ENCODE measurements around the gene ARHGAP6. TPM values are rescaled to one million over a fixed set of nuclear protein-coding genes. Genes with fewer than 3 reads are reported as not detected.

Gene ARHGAP6
- total RNA-seq, 1 experiment from 2014 or later, result 0.07 TPM

DNA sequence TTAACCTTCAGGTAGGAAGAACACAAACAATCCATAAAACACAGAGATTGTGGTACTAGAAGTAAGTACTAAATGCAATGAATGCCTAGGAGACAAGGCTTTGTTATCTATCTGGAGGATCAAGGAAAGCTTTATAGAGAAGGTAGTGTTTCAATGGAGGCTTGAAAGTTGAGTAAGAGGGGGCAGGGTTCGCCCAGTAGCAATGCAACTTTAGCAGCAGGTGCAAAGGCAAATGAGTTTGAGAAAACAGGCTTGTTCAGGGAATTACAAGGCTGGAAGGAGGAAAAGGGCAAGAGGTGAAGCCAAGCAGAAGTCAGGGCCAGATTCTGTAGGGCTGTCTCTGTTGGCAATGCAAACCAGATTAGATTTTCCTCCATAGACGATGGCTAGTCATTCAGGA, 408.0 kb downstream of the ARHGAP6 start:
- TF ChIP-seq, protein P1, sequence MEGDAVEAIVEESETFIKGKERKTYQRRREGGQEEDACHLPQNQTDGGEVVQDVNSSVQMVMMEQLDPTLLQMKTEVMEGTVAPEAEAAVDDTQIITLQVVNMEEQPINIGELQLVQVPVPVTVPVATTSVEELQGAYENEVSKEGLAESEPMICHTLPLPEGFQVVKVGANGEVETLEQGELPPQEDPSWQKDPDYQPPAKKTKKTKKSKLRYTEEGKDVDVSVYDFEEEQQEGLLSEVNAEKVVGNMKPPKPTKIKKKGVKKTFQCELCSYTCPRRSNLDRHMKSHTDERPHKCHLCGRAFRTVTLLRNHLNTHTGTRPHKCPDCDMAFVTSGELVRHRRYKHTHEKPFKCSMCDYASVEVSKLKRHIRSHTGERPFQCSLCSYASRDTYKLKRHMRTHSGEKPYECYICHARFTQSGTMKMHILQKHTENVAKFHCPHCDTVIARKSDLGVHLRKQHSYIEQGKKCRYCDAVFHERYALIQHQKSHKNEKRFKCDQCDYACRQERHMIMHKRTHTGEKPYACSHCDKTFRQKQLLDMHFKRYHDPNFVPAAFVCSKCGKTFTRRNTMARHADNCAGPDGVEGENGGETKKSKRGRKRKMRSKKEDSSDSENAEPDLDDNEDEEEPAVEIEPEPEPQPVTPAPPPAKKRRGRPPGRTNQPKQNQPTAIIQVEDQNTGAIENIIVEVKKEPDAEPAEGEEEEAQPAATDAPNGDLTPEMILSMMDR (conservative IDR thresholded peaks at IDR 0.05), result no peak
- Histone ChIP-seq H3K9me3 (ENCODE audit: control insufficient read depth, low read depth, low read length) (no peaks in the 10 kb centered on the region), H3K23me2 (ENCODE audit: insufficient read length, low read depth, low read length, poor library complexity, severe bottlenecking) (no peaks in the 10 kb centered on the region)

More for the DNA sequence above, 408.0 kb downstream of the ARHGAP6 start:
- peaks cover 51 to 57% of the 10 kb centered on the region in 2 experiments for H3K9me3 Mint-ChIP-seq
- no peaks in the 10 kb centered on the region for H3K79me1 ChIP-seq (ENCODE audit: insufficient read depth, low read depth, low read length, poor library complexity, severe bottlenecking)
- H2BK12ac ChIP-seq (ENCODE audit: insufficient read length, low read depth, low read length), result no peak overlapping the region
- H3K27me3 ChIP-seq (ENCODE audit: insufficient read depth, low read length), result no peaks in the 10 kb centered on the region
- H3K23ac ChIP-seq (ENCODE audit: insufficient read length, low read depth, low read length), result no peak overlapping the region
- H4K8ac ChIP-seq (replicated peaks; ENCODE audit: insufficient read length, low read depth, low read length), result no peak overlapping the region
- no peak overlapping the region for H3K14ac ChIP-seq (ENCODE audit: insufficient read depth, low read length)
- H3K4me1 ChIP-seq (ENCODE audit: insufficient read depth, low read length), result no peaks in the 10 kb centered on the region
- H3K27ac ChIP-seq (ENCODE audit: insufficient read length, low read depth, low read length), result no peak overlapping the region
- H4K5ac ChIP-seq (ENCODE audit: insufficient read length, low read depth, low read length), result no peak overlapping the region
- H3K4me3 Mint-ChIP-seq, result no peak overlapping the region
- no peak overlapping the region for H2BK120ac ChIP-seq (ENCODE audit: low read depth, low read length, poor library complexity, severe bottlenecking)
- no peak overlapping the region for H2BK5ac ChIP-seq (ENCODE audit: insufficient read length, low read length)
- no peak overlapping the region for H3T11ph ChIP-seq (ENCODE audit: low read length)
- H3K79me2 ChIP-seq (ENCODE audit: insufficient read depth, low read length), result no peaks in the 10 kb centered on the region
- H2BK20ac ChIP-seq (ENCODE audit: low read depth, low read length, poor library complexity, severe bottlenecking), result no peak overlapping the region
- WGBS (ENCODE audit: extremely low coverage, insufficient read length, low lambda C conversion rate), result no CpG with 5 or more reads among the region's 2 CpGs
- H3K4me2 ChIP-seq (ENCODE audit: insufficient read depth, insufficient read length, low read length), result no peak overlapping the region
- H2AK5ac ChIP-seq (ENCODE audit: insufficient read length, low read length), result no peak overlapping the region
- no peak overlapping the region for H3K4ac ChIP-seq (ENCODE audit: low read depth, low read length)
- no peak overlapping the region for H4K91ac ChIP-seq (ENCODE audit: insufficient read length, low read depth, low read length)
- peaks cover 0 to 3% (median 2%) of the 10 kb centered on the region in 3 experiments; a peak in 3 of 7 replicates for H3K36me3 Mint-ChIP-seq (ENCODE audit: insufficient read depth in 1 of 3, low read depth in 3 of 3)
- H3K27me3 Mint-ChIP-seq (ENCODE audit: low read depth), result no peaks in the 10 kb centered on the region
- H3K18ac ChIP-seq (ENCODE audit: insufficient read length, low read depth, low read length), result no peak overlapping the region
- no peaks in the 10 kb centered on the region for H4K20me1 ChIP-seq (ENCODE audit: control insufficient read depth, insufficient read depth, insufficient read length)
- no peak overlapping the region for H3K56ac ChIP-seq (ENCODE audit: insufficient read length, low read depth, low read length)
- no peak overlapping the region for H3K27ac Mint-ChIP-seq
- no peaks in the 10 kb centered on the region for H3K4me1 Mint-ChIP-seq
- no peak overlapping the region for H3K9ac ChIP-seq (ENCODE audit: extremely low read depth, insufficient read length, low read length)
- H2BK15ac ChIP-seq (ENCODE audit: low read depth, low read length), result no peak overlapping the region
- H2AFZ ChIP-seq (ENCODE audit: low read length), result no peak overlapping the region
- no peak for DNase-seq

Data from H9 (cell line).